ENCODE results near the gene ZNF778. TPM values are rescaled to one million over a fixed set of nuclear protein-coding genes. Genes with fewer than 3 reads are reported as not detected.
"Not testable (repeated sequence)": the region's sequence is repeated elsewhere in the genome, so short reads cannot be mapped to it uniquely, and the experiment has no call there.

ZNF778 gene
- total RNA-seq, 2 experiments from 2014 or later = 8.1 to 9.3 TPM

DNA sequence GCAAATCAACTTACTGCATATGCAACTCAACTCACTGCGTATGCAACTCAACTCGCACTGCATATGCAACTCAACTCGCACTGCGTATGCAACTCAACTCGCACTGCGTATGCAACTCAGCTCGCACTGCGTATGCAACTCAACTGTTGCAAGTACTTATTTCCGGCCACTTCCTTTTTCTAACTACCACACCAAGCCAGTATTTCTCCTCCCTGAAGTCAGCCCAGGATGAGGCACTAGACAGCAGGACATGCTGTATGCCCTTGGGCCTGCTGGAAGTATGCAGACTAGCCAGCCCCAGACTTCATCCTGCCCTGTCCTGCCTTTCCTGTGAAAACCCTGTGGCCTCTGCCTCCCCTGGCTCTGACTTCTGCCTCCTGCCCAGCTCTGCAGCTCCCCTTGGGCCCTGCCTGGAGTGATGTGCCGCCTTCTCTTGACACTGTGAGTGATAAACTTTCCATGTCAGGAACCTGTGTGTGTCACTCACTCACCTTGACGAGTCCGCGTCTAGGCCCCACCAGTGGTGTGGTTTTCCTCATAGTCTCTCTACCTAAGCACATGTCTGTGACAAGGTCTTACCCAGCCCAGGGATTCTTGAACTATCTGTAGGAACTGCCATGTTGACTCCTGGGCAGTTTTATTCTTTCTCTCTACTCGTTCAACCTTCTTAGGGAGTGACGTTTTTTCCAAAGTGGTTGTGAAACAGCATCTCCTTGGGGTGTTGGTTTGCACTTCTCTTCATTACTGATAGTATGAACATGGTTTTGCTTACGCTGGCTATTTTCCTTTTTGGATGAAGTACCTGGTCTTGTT, 16.4 kb downstream of the ZNF778 start:
- Mint-ChIP-seq H3K4me1 (no peaks in the 10 kb centered on the region), H3K27me3 (no peaks in the 10 kb centered on the region), H3K4me3 (no peak overlapping the region), H3K36me3 (peaks cover 45% of the 10 kb centered on the region), H3K27ac (no peak overlapping the region), H3K9me3 (ENCODE audit: low read depth) (peaks cover 7% of the 10 kb centered on the region)
- CTCF ChIA-PET = no interaction called here
- no peak for ATAC-seq
- no peak for DNase-seq

DNA sequence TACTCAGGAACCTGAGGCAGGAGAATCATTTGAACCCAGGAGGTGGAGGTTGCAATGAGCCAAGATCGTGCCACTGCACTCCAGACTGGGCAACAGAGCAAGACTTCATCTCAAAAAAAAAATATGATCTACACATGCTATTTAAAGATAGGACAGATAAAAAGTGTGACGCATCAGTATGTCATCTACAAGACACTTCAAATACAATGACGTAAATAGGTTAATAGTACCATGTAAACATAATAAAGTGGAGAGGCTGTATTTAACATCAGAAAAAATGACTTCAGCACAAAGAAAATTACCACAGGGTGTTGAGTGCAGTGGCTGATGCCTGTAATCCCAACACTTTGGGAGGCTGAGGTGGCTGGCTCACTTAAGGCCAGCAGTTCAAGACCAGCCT, 20.2 kb downstream of the ZNF778 start:
- H3K36me3 Mint-ChIP-seq = peaks cover 12% of the 10 kb centered on the region
- peak overlapping the region; percentile 5 for H3K27ac Mint-ChIP-seq
- no peaks in the 10 kb centered on the region for H3K27me3 Mint-ChIP-seq
- CTCF ChIA-PET = interaction anchor here (1.3 kb wide), 1 partner anchor 21 kb away, joined by 3 read pairs; no protein-coding TSS in a partner anchor
- ATAC-seq (no peak), DNase-seq (no peak)
- H3K4me3 Mint-ChIP-seq = no peak overlapping the region
- peaks cover 3% of the 10 kb centered on the region for H3K9me3 Mint-ChIP-seq (ENCODE audit: low read depth)
- H3K4me1 Mint-ChIP-seq = peaks cover 12% of the 10 kb centered on the region

DNA sequence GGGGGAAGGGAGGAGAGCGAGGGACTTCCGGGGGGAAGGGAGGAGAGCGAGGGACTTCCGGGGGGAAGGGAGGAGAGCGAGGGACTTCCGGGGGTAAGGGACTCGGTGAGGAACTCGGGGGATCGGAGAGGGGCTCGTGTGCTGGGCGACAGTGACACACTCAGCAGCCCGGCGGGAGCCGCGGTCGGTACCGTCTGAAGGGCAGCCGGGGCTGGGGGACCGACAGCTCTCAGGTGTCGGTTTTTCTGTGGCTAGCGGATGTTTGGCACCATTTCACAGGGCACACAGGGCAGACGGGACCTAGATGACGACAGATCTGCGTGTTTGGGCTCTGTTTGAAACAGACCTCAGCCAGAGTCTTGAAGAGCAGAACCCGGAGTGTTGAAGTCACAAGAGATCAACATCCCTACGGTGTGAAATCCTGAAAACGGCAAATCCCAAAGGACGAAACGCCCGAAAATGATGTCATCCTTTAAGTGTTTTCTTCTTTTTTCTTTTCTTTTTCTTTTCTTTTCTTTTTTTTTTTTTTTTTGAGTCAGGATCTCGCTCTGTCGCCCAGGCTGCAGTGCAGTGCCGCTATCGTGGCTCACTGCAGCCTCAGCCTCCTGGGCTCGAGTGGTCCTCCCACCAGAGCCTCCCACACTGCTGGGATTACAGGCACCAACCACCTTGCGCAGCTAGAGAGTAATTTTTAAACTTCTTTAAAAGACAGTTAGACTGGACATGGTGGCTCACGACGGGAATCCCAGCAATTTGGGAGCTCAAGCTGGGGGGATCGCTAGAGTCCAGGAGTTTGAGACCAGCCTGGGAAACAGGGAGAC, 23.9 kb downstream of the ZNF778 start:
- ATAC-seq (peak; percentile 81), DNase-seq (peak; percentile 89)
- peak overlapping the region; percentile 97 for H3K27ac Mint-ChIP-seq
- H3K9me3 Mint-ChIP-seq (ENCODE audit: low read depth) = peaks cover 3% of the 10 kb centered on the region
- CTCF ChIA-PET = interaction anchor here (0.8 to 2.3 kb wide), 10 partner anchors 23 to 412 kb away, joined by 3 to 11 read pairs (median 4); partner anchors contain the start of gene ZNF778
- peaks cover 2% of the 10 kb centered on the region for H3K36me3 Mint-ChIP-seq
- H3K4me1 Mint-ChIP-seq = peaks cover 21% of the 10 kb centered on the region
- H3K27me3 Mint-ChIP-seq = no peaks in the 10 kb centered on the region
- H3K4me3 Mint-ChIP-seq = peak overlapping the region; percentile 93

DNA sequence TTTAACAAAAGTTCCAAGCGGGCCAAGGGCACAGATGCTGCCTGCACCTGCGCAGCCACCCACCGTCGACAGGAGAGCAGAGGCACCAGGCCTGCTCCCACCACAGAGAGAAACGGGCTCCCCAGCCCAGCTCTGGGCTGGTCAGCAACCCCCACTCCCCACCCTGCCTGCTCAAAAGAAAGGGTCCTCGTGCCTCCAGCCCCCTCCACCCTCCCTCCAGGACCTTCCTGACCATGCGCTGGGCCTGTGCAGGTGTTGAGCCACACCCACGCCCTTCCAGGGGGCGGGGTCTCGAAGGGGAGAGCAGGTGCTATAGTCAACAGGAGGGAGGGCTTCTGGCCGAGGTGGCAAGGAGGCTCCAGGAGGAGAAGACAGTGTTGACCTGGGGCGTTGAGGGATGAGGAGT, 25.3 kb downstream of the ZNF778 start:
- CTCF ChIA-PET = no interaction called here
- Mint-ChIP-seq H3K4me3 (no peak overlapping the region), H3K4me1 (peaks cover 24% of the 10 kb centered on the region), H3K36me3 (peaks cover 2% of the 10 kb centered on the region), H3K27ac (no peak overlapping the region), H3K27me3 (no peaks in the 10 kb centered on the region), H3K9me3 (ENCODE audit: low read depth) (peaks cover 3% of the 10 kb centered on the region)
- ATAC-seq = no peak
- DNase-seq = no peak

DNA sequence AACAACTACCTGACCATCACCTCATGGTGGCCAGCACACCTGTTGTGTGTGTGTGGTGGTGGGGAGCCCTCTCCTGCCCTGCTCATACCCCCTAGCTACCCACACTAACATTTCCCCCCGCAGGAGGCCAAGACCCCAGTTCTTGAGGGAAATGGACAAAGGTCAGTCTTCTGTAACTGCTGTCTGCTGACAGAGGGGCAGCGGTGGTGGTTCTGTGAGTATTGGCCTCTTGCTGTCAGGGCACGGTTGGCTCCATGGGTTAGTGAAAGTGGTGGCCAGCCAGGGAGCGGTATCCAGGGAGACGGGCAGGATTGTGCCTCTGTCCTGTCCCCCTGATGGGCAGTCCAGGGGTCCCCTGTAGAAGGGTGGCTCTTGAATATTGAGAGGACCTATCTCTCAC, 26.2 kb downstream of the ZNF778 start:
- CTCF ChIA-PET = no interaction called here
- H3K4me1 Mint-ChIP-seq = peaks cover 26% of the 10 kb centered on the region
- H3K36me3 Mint-ChIP-seq = peaks cover 2% of the 10 kb centered on the region
- no peak overlapping the region for H3K4me3 Mint-ChIP-seq
- H3K27ac Mint-ChIP-seq = peak overlapping the region; percentile 49
- H3K9me3 Mint-ChIP-seq (ENCODE audit: low read depth) = peaks cover 3% of the 10 kb centered on the region
- no peak for ATAC-seq
- H3K27me3 Mint-ChIP-seq = no peaks in the 10 kb centered on the region
- no peak for DNase-seq

DNA sequence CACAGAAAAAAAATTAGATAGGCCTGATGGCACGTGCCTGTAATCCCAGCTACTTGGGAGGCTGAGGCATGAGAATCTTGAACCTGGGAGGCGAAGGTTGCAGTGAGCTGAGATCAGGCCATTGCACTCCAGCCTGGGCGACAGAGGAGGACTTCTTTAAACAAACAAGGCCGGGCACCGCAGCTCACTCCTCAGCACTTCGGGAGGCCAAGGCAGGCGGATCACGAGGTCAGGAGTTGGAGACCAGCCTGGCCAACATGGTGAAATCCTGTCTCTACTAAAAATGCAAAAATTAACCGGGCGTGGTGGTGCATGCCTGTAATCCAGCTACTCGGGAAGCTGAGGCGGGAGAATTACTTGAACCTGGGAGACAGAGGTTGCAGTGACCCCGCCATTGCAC, 26.8 kb downstream of the ZNF778 start:
- not testable (repeated sequence) for H3K4me3 Mint-ChIP-seq; DNase-seq; H3K9me3 Mint-ChIP-seq (ENCODE audit: low read depth); H3K36me3 Mint-ChIP-seq; H3K27ac Mint-ChIP-seq; H3K27me3 Mint-ChIP-seq; ATAC-seq
- CTCF ChIA-PET = interaction anchor here (0.7 kb wide), 1 partner anchor 267 kb away, joined by 3 read pairs; no protein-coding TSS in a partner anchor
- H3K4me1 Mint-ChIP-seq = peaks cover 26% of the 10 kb centered on the region

DNA sequence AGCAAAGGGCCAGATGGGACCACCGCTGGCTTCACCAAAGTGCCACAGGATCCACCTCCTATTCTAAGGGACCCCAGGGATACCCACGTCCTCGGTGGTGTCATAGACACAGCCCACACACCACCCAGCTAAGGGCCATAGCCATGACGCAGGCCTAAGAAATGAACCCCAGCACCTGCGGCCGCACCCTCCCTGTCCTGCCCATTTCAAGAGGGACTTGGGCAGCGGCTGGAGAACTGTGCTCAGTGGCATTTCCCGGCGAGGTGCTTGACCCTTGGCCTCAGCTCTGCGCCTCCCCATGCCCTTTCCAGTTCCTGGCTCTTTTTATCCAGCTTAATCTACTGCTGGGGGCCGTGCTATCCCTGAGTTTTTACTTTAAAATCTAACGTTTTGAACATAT, 27.3 kb downstream of the ZNF778 start:
- Mint-ChIP-seq H3K4me3 (no peak overlapping the region), H3K27ac (no peak overlapping the region), H3K27me3 (no peaks in the 10 kb centered on the region), H3K4me1 (peaks cover 25% of the 10 kb centered on the region), H3K9me3 (ENCODE audit: low read depth) (peaks cover 2% of the 10 kb centered on the region), H3K36me3 (peaks cover 2% of the 10 kb centered on the region)
- CTCF ChIA-PET = interaction anchor here (0.7 kb wide), 1 partner anchor 266 kb away, joined by 3 read pairs; no protein-coding TSS in a partner anchor
- ATAC-seq (no peak), DNase-seq (no peak)

DNA sequence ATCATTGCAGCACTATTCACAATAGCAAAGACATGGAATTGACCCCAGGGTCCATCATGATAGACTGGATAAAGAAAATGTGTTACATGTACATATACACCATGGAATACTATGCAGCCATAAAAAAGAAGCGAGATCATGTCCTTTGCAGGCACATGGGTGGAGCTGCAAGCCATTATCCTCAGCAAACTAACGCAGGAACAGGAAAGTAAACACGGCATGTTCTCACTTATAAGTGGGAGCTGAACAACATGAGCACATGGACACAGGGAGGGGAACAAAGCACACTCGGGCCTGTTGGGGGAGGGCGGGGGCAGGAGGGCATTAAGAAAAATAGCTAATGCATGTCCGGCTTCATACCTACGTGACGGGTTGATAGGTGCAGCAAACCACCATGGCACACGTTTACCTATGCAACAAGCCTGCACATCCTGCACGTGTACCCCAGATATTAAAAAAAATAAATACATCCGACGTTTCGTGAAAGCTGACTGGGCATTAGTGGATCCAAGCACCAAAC, 28.9 kb downstream of the ZNF778 start:
- Mint-ChIP-seq H3K27ac (no peak overlapping the region), H3K36me3 (peaks cover 9% of the 10 kb centered on the region), H3K4me3 (peak overlapping the region; percentile 67), H3K27me3 (no peaks in the 10 kb centered on the region), H3K9me3 (ENCODE audit: low read depth) (peaks cover 6% of the 10 kb centered on the region), H3K4me1 (peaks cover 18% of the 10 kb centered on the region)
- ATAC-seq (no peak), DNase-seq (no peak)
- CTCF ChIA-PET = interaction anchor here (1.2 to 1.6 kb wide), 3 partner anchors 20 to 454 kb away, joined by 3 to 4 read pairs (median 4); no protein-coding TSS in a partner anchor

DNA sequence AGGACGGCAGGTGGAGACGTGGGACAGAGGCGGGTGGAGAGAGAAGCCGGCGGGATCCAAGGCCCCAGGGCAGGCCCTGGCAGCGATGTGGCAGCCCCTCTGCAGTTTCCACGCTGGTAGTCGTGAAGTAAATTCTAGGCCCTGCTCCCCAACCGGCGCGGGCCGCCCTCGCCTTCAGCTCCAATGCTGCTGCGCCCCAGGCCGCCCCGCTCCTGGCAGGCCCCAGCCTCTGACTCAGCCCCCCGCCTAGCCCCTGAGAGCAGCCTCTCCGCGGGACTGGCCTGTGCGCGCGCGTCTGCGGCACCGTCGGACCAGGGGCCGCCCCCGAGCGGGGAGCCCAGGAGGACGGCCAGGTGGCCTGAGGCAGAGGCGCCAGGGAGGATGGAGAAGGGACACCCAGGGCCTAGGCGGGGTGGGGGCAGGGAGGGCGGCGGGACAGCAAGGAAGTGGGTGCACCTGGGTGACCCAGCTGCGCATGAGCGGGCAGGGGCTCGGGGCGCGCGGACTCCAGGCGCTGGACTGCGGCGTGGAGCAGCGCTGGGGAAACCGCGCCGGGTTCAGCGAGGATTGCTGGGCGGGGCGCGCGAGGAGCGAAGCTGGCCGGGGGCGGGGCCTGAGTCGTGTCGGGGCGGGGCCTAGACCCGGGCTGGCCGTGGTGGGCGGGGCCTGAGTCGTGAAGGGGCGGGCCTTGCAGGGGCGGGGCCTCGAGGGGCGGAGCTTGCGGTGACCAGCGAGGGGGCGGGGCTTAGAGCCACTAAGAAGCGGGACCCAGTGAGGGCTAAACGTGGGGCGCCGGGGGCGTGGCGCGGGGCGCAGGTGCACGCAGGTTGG, 29.6 kb downstream of the ZNF778 start:
- CTCF ChIA-PET = interaction anchor here (1.0 to 1.6 kb wide), 5 partner anchors 10 to 454 kb away, joined by 3 to 6 read pairs (median 4); no protein-coding TSS in a partner anchor
- peak overlapping the region; percentile 70 for H3K27ac Mint-ChIP-seq
- ATAC-seq = peak; percentile 90

DNA sequence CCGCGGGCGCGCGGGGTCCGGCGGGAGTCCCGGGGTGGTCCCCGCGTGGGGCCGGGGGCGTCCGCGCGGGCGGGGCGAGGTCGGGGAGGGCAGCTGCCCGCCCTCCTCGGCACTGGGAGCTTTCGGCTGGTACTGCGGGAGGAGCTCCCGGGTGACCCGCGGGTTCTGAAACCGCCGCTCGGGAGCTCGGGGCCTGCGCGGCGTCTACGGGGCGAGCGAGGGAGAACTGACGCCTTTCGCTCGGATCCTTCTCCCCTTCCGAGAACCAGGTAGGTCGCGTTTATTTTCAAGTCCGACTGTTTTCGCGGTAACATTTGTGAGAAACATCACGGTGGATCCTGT, 30.2 kb downstream of the ZNF778 start:
- not testable (repeated sequence) for H3K27me3 Mint-ChIP-seq; H3K36me3 Mint-ChIP-seq; DNase-seq; ATAC-seq; H3K9me3 Mint-ChIP-seq (ENCODE audit: low read depth); H3K27ac Mint-ChIP-seq
- CTCF ChIA-PET = interaction anchor here (1.0 to 1.6 kb wide), 5 partner anchors 9 to 453 kb away, joined by 3 to 6 read pairs (median 4); no protein-coding TSS in a partner anchor
- Mint-ChIP-seq H3K4me3 (peak overlapping the region; percentile 67), H3K4me1 (peaks cover 14% of the 10 kb centered on the region)

More for the DNA sequence above, 29.6 kb downstream of the ZNF778 start:
- peak; percentile 95 for DNase-seq
- Mint-ChIP-seq H3K4me1 (peaks cover 16% of the 10 kb centered on the region), H3K27me3 (no peaks in the 10 kb centered on the region), H3K9me3 (ENCODE audit: low read depth) (peaks cover 6% of the 10 kb centered on the region), H3K36me3 (peaks cover 9% of the 10 kb centered on the region), H3K4me3 (peak overlapping the region; percentile 67)

DNA sequence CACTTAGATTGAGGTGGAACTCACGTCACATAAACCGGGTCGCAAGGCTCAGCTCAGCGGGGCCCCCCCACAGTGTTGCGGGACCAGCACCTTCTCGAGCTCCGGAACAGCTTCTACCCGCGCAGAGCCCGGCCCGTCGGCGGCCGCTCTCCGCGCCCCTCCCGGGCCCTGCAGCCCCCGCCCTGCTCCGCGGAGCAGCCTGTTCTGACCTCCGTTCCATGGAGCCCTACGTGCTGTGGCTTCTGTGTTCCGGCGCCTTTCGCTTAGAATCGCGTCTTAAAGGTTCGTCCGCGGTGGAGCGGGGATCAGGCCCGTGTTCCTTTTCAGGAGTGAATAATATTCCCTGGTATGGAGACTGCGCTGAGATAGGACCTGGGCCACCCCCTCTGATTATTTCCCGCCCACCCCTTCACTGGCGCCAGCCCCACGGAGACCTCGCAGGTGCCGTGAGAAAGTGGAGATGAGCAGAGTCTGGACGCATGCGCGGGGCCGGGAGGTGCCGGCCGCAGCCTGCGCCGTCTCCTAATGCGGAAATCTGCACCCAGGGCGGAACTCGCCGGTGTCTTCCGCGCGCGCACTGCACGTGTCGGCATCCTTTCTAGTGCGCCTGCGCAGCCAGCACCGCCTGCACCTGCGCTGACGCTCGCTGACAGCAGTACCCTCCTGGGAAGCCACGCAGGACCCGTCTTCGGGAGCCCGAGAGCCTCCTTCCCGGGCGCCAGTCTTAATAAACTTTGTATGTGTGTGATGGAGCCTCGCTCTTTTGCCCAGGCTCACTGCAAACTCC, 30.9 kb downstream of the ZNF778 start:
- no peak overlapping the region for H3K27ac Mint-ChIP-seq
- DNase-seq = no peak
- H3K27me3 Mint-ChIP-seq = no peaks in the 10 kb centered on the region
- peaks cover 6% of the 10 kb centered on the region for H3K9me3 Mint-ChIP-seq (ENCODE audit: low read depth)
- peaks cover 9% of the 10 kb centered on the region for H3K36me3 Mint-ChIP-seq
- peak overlapping the region; percentile 67 for H3K4me3 Mint-ChIP-seq
- ATAC-seq = no peak
- H3K4me1 Mint-ChIP-seq = peaks cover 8% of the 10 kb centered on the region
- CTCF ChIA-PET = interaction anchor here (1.6 kb wide), 1 partner anchor 8 kb away, joined by 6 read pairs; no protein-coding TSS in a partner anchor
